NCI-H2227 treated with DMSO at 0.1 percent for 48 hours (cell line): ENCODE measurements around the gene PROX2.

Source experiments
- DNase-seq: peaks from one replicate; lab custom pipeline; 2025; lab: John Stamatoyannopoulos, UW

The PROX2 gene

DNA sequence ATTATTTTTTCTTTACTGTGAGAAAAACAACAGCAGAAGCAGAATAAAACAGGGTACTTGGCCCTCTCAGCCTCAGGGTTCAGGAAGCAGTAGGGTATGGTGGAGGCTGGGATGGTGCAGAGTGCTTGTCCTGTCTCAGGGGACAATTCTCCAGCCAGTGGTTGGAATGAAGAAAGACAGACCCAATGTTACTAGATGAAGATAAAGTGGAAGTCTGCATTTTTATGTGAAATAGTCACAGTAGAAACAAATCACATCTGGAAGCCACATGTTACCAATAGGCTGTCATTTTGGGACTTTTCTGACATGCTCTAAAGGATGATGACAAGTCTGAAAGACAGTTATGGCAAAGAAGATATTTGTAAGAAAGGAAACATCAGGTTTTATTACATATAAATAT, 32.3 kb downstream of the PROX2 start:
- no peak for DNase-seq

- no peak for DNase-seq
Measured at GRCh38 chr14:74841230-74842207, 34.4 kb downstream of the PROX2 start.

- DNase-seq, result no peak
Measured at GRCh38 chr14:74840603-74841030, 35.3 kb downstream of the PROX2 start.

DNA sequence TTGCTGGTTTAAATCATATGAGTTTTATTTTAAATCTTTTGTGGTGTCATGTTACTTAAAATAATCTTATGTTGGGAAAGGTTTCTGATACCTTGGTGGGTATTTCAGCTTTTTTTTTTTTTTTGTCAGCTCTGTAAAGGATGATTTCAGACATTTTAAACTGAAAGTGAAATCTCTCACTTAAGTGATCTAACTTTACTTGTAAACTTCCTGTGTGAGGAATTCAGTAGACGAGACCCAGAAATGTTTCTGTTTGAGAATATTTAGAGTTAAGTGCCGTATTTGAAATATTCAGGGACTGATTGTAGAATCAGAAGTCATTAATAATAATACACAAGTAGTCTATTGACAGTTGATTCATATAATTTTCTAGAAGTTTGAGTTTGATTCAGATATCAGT, 37.8 kb downstream of the PROX2 start:
- DNase-seq, result no peak

DNA sequence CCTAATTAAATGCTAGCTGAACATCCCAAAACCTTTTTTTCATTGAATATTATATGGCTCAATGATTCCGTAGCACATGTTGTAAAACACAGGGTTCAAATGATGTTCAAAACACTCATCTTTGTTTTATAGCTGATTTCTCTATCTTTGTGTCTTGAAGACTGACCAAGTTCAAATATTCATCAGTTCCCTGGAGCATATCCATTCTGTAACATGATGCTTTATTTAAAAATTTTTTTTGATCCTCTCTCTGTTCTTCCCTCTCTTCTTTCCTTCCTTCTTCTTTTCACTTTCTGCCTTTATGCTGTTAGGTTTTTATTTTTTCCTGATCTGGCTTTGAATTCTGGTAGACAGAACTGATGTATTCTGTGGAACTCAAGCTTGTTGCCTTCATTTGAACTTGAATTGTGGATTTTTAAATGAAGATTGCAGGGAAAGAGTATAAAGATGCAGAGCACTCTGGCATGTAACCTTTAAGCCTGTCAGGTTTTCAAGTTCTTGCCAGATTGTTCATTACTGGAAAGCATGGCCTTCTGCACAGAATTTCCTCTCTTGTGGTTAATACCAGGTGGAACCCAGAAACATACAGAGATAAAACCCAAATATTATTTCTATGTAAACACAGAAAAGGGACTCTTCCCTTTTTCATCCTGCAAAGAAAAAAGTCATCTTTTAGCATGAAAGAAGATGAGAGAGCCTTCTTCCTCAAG, 39.5 kb downstream of the PROX2 start:
- no peak for DNase-seq

DNA sequence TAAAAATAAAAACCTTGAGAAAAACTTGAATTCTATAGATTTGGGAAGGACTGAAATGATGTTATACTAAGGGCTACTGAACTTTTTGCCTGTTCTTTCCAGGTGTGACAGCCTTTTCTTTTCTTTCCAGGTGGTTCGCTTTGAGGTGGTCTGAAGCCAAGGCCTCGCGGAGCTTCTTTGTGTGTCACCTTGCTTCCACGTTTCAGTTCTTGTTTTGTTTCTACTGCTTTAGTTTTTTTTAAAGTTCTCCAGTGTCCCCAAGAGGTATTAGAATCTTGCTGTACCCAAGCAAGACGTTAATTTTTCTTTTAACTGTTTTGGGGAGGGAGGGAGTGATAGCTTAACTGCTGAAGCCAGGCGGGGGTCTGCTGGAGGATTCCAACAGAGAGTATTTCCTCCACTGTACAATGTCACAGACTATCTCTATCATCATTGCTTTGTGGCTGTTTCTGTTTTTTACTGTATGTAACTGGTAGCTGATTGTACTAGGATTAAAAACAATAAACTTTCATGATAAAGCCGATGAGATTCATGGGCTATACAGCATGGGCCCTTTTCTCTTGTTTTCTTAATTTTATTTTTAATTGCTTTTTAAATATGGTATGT, 40.2 kb downstream of the PROX2 start:
- no peak for DNase-seq

GRCh38 chr14:74834692-74835392, 41.1 kb downstream of the PROX2 start:
- DNase-seq, result no peak

- no peak for DNase-seq
Measured at GRCh38 chr14:74832849-74833248, 43.1 kb downstream of the PROX2 start.

DNA sequence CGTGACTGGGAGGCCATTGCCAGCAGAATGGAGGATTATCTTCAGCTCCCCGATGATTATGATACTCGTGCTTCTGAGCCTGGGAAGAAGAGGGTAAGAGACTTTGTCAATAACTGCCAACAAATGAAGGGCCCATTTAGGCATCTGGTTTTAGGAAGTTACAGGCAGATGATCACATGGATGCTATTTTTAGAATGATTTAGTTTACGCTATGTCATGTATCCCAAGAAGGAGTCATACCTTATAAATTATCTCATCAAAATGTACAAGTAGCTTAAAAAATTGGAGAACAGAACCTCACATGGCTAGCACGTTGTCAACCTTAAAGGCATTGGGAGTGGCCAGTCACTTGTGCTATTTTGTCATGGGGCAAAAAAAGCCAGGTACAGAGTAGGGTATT, 46.7 kb downstream of the PROX2 start:
- no peak for DNase-seq

- no peak for DNase-seq
Measured at GRCh38 chr14:74826574-74826973, 49.4 kb downstream of the PROX2 start.
